HG03342 (cell line): ENCODE data around the gene GJB5.
"Not testable (repeated sequence)": the region's sequence is repeated elsewhere in the genome, so short reads cannot be mapped to it uniquely, and the experiment has no call there.

ENCODE experiments used
- ATAC-seq: cut with Tn5 transposase; IDR thresholded peaks from one replicate; pipeline ENCODE4 v1.9.1; 2021; ENCODE audit warnings: mild to moderate bottlenecking, moderate library complexity; ENCODE audit not compliant: unreplicated experiment

The GJB5 gene

GRCh38 chr1:34754964-34755637, at the start of gene GJB5:
TSS of gene GJB5 (plus strand) at chr1:34755047. CDS start at chr1:34757331, 2,284 bp downstream.
- no peak for ATAC-seq

GRCh38 chr1:34705077-34705476, 49.8 kb upstream of the GJB5 start:
- ATAC-seq, result no peak

GRCh38 chr1:34708106-34708505, 46.7 kb upstream of the GJB5 start:
- ATAC-seq, result no peak

DNA sequence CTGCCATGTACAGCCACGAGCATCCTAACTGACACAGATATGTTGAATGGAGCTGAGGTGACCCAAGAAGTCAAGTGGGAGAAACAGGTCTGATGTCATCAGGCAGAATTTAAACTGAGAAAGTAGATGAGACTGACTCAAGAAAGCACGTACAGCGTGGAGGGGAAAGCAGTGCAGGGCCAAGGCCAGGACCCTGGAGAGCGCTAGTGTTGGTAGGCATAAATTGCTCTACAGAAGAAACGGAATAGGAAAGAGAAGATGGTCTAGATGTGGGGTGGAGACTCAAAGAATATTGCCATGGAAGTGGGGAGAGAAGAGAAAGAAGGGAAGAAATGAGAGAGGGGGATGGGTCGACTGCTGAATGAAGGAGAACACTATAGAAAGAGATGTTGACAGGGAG, 45.3 kb upstream of the GJB5 start:
- ATAC-seq, result no peak

DNA sequence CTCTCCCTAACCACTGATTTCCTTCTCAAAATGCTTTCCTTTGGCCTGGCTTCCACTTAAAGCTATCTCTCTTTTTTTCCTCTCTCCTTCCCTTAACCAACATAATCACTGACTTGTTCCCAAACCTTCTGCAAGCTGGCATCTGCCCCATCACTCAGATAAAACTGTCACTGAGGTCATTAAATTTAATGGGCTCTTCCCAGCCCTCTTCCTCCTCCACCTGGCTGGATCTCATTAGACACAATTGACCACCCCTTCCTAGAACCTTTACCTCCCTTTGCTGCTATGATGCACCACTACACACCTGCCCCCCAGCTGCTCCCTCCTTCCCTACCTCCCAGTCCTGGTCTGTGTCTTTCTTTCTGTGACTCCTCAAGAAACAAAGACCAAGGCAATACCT, 44.0 kb upstream of the GJB5 start:
- no peak for ATAC-seq

DNA sequence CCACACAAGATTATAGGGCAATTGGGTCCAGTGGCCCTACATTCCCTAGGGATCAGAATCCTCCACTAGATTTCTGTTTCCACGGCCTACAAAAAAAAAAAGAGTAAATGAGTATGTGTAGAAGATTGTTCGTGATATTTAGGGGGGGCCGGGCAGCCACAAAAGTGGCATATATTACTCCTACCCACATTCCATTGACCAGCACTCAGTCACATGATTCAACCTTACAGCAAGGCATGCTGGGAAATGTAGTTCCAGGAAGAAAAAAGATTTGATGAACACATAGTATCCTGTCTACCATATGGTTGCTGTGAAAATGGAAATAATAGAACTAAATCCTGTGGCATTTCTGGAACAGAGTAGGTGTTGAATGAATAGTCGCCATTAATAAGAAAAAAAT, 43.4 kb upstream of the GJB5 start:
- no peak for ATAC-seq

GRCh38 chr1:34712007-34712688, 42.7 kb upstream of the GJB5 start:
- ATAC-seq, result no peak

GRCh38 chr1:34713443-34713842, 41.4 kb upstream of the GJB5 start:
- no peak for ATAC-seq

DNA sequence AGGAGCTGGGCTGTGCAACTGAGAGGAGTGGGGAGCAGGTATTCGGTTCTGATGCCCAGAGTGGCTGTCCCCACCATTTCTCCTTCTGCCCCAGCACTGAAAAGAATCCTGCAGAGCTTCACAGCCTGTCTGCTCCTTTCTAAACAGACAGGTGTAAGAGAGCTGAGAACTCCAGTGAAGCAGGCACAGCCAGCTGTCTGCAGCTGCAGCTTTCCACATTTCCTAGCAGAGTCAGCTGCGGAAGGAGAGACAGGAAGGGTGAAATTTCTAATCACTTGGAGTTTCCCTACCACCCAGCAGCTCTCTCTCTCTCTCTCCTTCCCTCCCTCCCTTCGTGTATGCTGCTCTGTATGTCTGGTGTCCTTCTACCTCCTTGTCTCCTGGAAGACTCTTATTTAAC, 40.5 kb upstream of the GJB5 start:
- ATAC-seq, result no peak

DNA sequence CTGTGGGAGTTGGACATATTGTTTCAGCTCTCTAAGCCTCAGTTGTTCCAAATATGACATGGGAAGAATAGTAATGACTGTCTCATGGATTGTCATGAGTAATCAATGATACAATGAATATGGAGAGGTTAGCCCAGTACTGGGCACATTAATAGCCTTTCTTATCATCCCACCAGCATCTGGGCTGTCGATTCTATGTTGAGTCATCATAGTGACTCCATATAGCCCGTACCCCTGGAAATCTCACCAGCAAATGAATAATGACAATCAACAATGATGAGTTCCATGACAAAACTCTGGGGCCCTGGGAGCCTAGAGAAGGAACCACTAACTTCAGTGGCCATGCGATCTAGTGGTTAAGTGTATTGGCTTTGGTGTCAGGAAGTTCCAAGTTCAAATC, 39.7 kb upstream of the GJB5 start:
- no peak for ATAC-seq

DNA sequence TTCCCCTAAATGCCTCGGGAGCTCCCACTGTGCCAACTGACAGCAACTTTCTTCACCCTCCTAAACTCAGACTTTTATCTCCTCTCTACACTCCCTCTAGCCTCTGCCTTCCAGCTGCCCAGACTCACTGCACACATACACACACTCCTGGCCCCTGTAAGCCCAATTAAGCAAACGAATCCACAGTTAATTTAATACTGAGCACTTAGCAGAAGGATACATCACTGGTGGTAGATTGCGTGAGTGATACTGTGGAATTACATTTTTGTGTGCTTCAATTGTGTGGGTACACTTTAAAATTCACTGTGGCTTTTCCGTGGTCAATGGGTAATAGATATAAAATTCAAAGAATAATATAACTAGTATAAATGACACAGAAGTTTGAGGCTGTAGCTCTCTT, 33.6 kb upstream of the GJB5 start:
- ATAC-seq, result no peak

DNA sequence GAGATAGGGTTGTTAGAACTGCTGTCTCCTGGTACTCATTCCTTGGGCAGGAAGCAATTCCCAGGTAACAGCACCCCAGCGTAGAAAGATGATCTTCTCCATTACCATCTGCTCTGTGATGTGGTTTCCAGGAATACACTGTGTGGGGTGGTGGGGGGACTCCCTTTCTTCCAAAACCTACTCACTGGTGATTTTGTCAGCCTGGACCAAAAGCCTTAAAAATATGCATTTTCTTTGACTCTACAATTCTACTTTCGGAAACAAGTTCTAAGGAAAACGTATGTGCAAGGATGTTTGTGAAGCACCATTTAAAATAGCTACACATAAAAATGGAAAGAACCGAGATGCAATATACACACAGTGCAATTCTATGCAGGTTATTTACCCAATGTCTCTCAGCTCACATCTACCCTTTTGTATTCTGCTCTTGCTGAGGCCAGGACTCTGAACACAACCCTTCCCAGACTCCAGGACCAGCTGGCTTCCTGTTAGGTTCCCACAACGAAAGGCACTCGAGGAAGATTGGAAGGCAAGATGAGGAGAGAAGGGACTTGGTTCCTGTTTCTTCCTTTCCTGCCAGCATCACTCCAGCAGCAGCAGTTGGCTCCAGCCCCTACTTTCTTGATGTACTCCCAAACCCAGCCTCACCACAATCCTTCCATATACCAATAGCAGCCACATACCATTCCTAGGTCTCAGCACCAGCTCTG, 33.0 kb upstream of the GJB5 start:
- ATAC-seq, result no peak

DNA sequence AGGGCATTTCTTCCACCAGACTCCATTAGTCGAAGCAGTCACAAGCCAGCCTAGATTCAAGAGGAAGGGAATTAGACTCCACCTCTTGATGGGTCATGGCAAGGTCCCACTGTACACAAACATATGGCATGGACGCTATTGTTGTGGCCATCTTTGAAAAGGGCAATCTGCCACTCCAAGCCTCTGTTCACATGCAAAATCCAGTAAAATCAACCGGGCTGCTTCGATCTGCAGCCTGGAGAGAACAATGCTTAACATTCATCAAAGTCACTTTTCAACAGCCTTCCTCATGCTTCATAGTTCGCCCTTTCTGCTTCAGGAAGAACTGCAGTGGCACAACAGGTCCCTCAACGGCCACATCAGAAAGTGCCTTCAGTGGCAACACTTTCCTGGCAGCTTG, 28.0 kb upstream of the GJB5 start:
- no peak for ATAC-seq

GRCh38 chr1:34730485-34730884, 24.4 kb upstream of the GJB5 start:
- no peak for ATAC-seq

- not testable (repeated sequence) for ATAC-seq
Measured at GRCh38 chr1:34732831-34733230, 22.0 kb upstream of the GJB5 start.

DNA sequence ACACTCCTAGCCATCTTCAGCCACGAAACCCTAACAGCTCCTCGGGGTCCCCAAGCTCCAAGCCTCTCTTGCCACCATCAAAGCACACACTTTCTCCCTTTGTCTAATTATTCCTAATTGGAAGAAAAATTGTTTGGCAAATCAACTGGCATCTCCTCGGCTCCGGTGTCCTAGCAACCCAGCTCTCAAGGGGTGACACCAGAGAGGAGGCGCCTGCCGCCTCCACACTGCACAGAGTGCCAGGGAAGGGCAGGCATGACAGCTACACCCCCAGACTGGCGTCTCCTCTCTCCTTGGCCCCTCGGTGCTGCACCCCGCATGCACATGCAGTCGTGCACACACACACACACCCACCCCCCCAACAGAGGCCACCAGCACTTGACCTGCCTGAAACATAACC, 18.2 kb upstream of the GJB5 start:
- ATAC-seq, result no peak

DNA sequence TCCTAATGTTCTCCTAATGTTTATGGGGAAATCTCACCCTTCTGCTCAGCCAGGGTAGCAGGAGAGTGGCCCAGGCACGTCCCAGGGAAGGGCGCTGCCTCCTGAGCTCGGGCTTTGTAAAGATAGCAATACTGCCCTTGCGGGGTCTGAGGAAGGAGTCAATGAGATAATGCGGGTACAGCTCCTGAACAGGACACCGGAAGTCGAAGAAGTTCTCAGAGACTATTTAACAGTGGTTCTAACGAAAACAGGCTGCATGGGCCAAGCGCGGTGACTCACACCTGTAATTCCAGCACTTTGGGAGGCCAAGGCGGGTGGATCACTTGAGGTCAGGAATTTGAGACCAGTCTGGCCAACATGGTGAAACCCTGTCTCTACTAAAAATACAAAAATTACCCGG, 17.6 kb upstream of the GJB5 start:
- ATAC-seq, result not testable (repeated sequence)

DNA sequence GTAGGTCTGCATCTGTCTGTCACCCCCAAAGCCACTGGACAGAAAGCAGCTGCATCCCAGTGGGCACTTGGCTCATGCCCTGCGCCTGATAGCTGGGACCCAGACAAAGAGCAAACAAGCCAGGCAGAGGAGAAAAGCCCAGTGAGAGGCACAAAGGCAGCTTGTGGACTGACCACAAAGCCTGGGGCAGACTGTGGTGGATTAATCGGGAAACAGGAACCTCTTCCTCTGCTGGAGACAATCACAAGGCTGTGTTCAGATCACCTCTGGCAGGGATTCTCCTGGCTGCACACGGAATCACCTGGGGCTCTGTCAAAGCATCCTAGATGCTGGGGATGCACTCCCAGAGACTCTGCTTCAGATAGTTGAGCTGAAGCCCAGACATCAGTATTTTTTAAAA, 15.2 kb upstream of the GJB5 start:
- ATAC-seq, result no peak

DNA sequence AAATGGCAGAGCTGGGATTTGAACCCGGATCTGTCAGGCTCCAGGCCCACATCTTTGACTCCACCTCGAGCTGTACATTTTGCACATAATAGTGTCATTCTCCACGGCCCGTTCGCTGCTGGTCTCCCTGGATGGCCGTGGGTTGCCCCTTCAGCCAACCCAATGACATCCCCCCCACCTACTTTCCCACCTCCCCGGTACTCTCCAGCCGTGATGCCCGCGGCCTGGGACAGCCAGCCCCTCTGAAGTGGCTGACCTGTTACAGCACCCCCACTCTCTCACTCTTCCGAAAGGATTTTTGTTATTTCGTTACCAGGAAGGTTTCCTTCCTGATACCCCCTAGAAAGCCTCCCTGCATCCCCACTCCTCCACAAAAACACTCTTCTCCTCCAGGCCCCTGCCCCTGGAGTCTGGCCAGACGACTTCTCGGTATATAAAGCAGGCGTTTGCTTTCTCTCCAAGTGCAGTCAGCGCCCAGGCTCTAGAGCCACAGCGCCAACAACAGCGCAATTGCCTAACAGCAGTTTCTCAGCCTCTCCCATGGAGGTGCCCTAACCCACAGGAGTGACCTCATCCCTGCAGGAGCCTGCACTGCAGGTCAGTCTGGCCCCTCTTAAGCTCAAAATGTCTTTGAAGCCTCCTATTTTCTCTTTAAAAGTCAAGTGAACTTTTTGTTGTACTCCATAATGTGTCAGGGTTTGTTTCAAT, 14.5 kb upstream of the GJB5 start:
- ATAC-seq, result no peak

DNA sequence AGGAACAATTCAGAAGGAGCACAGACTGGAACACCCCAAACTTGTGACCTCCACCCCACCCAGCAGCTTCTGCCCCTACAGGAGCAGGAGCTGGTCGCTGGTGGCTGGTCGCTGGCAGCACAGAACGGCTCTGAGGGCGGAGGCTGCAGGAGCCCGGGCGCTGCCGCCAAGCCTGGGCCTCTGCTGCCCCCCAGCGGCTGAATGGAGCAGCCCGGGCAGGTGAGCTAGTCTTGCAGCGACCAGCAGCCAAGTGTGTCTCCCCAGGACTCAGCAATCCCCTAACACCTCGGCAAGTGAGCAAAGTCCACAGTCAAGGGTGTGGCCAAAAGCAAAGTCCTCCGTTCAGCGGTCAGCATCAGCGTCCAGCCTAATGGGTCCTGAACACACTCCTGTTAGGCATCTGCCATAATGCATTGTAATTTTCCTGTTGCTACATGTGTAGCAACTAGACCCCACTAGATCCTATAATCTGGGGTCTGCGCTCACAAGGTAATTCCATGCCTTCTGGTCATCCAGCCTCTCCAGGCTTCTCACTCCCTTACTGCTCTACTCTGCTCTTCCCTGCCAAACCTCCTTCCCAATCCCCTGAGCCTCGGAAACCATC, 12.1 kb upstream of the GJB5 start:
- ATAC-seq, result peak; percentile 74

- ATAC-seq, result no peak
Measured at GRCh38 chr1:34743775-34744174, 11.1 kb upstream of the GJB5 start.
